ENCODE measurements around the gene PPT2. TPM values are rescaled to one million over a fixed set of nuclear protein-coding genes. Genes with fewer than 3 reads are reported as not detected.

PPT2 gene, protein sequence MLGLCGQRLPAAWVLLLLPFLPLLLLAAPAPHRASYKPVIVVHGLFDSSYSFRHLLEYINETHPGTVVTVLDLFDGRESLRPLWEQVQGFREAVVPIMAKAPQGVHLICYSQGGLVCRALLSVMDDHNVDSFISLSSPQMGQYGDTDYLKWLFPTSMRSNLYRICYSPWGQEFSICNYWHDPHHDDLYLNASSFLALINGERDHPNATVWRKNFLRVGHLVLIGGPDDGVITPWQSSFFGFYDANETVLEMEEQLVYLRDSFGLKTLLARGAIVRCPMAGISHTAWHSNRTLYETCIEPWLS
- total RNA-seq, result 37.6 TPM

DNA sequence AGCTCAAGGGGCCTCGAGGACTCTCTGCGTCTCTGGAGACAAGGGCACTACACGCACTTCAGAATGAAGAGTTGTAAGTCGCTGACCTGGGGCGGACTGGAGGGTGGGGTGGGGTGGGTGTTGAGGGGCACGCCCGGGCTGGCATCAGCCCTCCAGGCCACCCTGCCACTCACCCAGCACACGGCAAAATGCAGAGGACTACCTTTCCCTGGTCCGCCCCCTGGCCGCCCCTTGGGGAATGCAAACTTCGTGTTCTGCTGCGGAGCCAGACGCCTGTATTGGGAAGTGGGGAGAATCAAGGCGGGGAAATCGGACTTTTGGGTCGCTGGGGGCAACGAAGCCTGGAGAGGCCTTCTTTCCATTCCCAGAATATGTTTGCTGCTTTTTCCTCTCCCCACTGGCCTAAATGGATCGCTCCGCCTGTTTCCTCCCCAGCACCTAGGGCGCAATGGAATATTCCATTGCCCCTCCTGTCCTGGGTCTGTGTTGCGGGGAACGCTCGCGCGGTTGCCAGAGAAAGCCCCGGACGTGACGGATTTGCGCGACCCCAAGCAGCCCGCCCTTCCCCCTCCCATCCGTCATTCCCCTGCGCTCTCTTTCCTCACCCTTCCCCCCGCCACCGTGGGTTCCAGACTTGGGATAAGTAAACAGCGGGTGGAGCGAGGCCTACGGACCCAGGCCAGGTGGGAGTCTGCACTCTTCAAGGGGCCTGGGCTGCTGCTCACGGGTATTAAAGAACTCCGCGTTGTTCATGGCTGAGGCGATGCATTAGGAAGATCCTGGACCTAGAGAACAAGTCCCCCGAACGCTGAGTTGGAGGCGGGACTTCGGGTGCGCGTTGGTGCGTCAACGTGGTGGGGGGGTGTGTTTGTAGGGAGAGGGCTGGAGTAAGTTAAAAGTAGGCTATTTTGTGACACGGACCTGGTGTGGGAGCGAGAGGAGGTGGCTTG, at the start of gene PPT2:
TSS of gene PPT2 (plus strand) at position 578 of the 950 bp plus-strand sequence. CDS start 454 bp downstream, outside the sequence.
- DNase-seq, result peak; percentile 98

DNA sequence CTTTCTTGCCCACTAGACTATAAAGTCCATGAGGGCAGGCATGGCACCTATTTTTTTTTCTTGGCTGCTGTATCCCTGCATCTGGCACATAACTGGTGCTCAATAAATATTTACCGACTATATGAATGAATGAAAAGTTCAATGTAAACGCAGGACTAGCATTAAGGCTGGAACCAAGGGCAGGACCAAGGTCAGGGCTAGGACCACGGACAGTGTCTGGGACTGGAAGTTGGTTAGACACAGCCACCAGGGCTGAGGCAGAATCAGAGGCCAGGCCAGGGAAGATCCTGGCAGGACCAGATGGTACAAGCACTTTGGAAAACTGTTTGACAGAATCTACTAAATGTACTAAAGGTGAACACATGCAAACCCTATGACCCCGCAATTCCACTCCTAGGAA, 48.5 kb upstream of the PPT2 start:
- DNase-seq, result no peak

DNA sequence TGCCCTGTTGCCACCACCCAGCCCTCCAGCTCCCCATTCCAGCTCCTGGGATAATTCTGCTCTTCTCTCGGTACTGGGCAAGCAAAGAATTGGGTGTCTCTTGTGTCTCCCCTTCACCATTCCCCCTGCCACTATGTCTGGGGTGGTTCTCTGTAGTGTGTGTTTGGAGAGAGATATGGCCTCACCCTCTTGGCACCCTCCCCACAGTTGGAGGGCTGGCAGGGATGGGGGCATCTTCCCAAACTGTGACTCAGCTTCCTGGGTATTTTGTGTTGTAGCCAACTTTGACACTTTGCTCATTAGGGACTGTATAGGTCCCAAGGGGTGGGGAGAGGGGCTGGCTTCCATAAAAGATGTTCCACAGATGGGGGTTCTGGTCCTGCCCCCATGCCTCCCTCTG, 46.5 kb upstream of the PPT2 start:
- DNase-seq, result no peak

DNA sequence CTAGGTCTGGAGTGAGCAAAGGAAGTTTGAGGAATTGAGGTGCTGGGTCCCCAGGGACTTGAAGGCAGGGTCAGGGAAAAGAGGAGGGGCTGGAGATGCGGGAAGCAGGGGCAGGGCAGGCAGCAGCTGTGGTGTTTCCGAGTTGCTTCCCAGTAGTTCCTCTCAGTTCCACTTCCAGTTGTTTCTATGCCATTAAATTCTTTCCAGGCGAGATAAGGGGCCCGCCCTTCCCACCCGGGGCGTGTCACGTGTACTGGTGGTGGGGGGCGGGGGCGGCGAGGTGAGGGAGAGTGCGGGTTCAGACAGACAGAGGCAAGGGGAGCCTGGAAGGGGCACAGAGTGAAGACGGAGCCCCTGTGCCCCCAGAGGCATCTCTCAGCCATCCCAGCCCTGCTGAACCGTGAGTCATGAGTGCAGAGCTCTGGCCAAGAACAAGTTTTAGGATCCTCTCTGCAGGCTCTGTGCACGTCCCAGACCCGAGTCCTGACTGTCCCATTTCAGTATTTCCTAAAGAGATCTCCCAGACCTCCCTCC, 45.8 kb upstream of the PPT2 start:
- DNase-seq, result peak; percentile 86

DNA sequence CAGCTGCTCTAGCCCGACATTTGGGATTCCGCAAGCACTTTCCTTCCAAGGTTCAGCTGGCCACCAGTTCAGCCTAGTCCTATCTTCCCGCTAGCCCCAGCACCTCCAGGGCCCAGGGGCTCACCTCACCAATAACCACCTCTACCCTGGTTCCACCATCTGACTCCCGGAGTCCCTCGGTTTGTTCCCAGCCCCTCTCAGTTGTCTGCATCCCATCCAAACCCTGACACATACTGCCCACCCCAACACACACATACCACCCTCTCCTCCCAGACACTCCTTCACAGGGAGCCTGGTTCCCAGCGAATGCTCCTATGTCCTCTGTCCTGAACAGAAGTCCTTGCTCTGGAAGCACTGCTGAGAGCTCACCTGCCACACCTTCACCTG, 45.2 kb upstream of the PPT2 start:
- no peak for DNase-seq

DNA sequence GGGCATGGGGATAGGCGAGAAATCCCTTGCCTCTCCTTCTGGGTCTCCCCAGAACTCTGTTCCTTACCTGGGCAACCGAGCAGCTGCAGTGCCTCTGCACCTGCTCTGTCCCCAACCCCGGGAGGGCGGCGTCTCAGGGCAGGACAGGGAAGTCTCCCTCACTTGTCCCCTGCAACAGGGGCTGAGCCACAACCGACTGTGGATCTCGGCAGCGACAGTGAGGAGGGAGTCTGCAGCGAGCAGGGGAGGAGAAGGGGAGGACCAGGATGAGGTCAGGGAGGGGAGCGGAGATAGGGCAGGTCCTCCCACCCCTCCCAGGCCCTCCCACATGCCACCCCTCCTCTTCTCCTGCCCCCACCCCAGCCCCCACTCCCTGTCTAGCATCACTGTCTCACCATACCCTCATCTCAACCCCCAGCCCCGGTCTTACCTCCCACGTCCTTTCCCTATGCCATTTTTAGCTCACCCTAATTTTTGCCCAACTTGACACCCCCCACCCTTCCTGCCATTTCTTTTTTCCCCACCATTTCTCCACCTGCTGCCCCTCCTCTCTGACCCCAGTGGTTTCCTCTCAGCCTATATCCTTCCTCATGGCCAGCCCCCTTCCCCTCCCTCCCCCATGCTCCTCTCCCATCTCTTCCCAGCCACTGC, 44.7 kb upstream of the PPT2 start, which contains the start of gene TNXB:
TSS of gene TNXB (minus strand) at position 225 of the 651 bp plus-strand sequence. CDS start 11,140 bp downstream, outside the sequence.
- no peak for DNase-seq

DNA sequence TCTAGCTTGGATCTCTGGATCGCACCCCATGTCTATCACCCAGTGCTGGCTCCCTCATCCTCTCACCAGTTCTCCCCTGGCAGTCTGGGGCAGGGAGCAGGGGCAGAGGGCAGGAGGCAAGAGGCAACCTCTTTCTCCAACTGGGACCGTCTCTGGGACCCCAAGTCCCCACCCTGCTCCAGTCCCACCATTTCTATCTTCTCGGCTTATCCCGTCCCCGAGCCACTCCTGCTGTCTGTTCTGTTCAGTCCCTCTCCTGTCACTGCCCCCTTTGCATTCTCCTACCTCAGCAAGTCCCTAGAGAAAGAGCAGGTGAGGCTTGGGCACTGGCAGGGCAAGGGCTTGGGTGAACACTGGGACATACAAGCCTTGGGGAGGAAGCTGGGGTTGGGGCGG, 44.2 kb upstream of the PPT2 start:
- DNase-seq, result no peak

DNA sequence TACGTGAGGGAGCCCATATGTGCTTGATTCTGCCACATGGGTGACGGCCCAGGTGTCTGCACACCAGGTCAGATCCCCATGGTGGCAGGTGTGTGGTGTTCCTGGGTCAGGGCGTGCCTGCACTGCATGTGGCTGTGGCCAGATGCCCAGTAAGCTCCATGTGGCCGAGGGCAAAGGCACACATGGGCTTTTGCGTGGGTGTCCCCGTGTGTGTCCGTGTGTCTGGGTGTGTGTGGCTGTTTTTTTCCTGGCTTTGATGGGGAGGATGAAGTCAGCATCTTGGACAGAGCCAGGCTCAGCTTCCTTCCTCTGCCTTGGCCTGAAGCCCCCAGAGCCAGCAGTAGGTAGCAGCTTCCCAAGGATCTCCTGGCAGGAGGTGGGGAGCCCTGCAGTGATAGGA, 43.3 kb upstream of the PPT2 start:
- no peak for DNase-seq

DNA sequence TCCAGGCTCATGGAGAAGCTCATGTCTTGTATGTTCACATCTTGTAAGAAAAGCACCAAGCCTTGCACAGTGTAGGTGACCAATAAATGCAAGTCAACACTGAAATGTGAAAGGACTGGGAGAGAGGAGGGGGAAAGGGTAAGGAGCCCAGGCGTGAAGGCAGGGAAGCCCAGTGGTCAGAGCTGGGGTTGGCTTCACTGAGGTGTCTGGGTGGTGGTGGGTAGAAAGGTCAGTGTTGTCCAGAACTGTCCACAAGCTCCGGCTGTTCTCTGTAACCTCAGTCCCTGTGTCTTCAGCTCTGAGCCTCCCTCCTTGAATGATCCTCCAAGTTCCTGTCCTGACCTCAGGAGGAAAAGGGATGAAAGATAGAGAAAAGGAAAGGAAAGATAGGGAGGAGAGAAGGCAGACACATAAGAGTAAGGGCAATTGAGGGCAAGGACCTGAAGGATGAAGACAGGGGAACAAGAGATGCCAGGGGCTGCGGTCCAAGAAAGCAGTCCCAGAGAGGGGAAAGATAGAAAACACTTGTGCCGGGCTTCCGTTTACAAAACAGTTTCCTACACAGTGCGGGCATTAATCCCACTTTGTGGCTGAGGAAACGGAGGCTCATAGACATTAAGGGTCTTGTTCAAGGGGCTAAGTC, 42.4 kb upstream of the PPT2 start:
- DNase-seq, result peak; percentile 65

DNA sequence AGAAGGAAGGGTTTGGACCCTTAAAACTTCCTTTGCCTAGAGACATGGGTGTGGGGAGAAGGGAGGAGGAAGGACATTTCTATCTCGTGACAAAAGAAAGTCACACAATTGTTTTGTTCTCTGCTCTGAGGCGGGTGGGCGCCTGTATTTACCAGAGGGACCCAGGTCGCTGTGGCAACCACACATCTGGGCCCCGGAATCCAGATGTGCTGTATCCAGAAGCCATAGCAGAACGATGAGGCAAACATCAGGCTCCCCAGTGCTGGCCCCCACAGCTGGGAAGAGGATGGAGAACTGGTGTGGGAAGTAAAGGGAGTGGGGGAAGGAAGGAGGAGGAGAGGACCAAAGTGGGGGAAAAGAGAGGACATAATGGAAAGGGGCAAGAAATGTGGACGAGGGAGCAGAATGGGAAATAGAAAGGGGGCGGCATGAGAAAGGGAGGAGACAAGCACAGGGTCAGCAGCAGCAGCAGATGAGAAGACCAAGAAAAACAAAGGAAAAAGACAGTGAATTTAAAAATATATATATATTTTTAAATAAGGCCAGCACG, 41.4 kb upstream of the PPT2 start:
- DNase-seq, result peak; percentile 90

DNA sequence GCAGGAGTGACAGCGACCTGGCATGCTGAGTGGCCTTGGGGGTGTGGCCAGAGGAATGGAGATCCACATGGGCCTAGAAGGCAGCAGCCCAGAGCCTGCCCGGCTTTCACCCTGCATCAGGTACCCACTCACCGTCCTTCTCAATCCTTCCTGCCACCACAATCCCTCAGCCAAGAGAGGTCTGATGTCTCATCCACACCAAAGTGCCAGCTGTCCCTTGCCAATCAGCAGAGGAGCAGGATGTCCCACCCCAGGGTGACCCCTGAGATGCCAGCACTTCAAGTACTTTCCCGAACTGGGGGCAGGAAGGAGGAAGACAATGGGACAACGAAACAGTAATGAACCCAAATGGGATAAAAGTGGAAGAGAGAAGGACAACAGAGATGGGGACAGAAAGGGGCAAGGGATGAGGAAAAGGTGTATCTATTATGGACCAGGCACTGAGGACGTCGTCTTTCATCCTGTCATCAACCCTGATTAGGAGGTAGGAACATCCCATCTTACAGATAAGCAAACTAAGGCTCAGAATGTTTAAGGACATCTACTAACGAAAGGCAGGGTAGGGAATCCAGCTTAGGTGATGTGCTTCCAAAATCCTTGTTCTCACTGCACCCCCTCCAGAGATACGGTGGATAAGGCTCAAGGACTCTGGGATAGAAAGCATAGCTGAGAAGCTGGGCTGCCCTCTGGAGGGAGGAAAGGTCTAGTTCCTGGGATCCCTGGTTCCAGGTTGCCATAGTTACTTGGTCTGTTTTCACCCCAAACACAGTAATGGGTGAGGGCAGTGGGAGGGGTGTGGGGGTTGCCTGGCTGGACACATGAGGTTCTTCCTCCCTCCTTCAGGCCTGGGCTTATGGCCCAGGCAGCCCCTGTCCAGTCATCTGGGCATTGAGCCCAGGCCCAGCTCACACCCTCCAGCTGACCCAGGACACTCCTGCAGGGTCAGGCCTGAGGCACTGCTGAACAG, 40.3 kb upstream of the PPT2 start:
- DNase-seq, result peak; percentile 87

DNA sequence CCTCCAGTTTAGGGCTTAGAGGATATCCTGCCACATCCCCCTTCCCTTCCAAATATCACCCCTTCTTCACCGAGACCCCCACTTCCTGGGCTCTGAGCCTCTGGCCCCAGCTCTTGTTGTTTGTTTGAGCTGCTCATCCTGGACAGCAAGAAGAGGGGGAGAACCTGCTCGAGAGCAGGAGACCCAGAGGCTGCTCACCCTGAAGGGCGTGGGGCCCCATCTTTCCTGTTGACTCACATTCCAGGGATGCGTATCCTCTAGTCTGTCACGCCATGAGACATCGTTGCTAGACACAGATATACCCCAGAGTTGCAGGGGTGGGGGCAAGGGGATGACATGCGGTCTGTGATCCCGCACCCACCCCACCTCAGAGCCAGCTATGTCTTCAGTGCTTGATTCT, 39.1 kb upstream of the PPT2 start:
- peak; percentile 50 for DNase-seq

DNA sequence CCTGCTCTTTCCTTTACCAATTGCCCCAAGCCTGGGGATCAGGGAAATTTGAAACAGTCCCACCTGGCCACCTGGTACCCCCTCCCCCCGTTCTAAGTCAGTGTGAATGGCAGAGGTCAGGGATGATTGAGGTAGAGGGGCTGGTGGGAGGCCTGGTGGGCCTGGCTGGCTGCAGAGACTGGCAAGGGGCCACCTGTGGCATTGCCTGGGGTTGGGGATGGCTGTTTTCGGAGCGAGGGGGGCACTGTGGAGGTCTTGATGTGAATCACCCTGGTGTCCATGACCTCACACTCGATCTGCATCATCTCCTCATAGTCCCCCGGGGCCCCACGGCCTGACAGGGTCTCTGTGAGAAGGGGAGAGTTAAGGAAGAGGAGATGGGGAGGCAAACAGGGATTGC, 38.3 kb upstream of the PPT2 start:
- no peak for DNase-seq

DNA sequence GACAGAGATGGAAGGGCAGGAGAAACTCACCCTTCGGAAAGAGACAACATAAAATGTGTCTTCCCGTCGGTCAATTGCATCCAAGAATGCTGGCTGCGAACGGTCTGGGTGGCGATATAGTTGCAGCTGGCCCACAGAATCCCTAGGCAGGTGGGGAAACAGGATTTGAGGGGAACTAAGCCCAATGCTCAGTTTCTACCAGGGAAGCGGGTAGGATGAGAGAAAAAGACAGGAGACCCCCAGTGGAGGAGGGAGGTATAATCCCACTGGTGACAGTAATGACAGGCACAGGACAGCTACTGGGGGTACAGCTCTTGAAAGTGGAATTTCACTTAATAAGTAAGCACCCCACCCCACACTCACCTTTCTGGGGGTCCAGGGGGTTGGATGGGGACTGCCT, 37.3 kb upstream of the PPT2 start:
- no peak for DNase-seq

DNA sequence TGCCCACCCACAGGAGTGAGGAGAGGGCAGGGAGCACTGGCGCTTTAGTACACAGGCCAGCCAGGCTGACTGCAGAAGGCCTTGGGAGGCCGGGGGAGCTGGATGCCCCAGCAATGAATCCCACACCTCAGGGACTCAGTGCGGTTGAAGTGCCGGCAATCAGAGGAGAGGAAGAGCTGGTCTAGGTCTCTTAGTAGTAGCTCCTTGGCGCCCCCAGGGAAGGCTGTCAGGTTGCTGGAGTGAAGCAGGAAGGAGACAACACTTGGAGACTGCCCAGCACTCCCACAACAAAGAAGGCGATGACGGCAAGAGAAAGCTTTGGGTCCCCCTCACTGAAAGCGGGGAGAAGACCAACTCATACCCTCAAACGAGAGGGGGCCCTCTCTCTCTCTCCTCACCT, 36.5 kb upstream of the PPT2 start:
- DNase-seq, result no peak

DNA sequence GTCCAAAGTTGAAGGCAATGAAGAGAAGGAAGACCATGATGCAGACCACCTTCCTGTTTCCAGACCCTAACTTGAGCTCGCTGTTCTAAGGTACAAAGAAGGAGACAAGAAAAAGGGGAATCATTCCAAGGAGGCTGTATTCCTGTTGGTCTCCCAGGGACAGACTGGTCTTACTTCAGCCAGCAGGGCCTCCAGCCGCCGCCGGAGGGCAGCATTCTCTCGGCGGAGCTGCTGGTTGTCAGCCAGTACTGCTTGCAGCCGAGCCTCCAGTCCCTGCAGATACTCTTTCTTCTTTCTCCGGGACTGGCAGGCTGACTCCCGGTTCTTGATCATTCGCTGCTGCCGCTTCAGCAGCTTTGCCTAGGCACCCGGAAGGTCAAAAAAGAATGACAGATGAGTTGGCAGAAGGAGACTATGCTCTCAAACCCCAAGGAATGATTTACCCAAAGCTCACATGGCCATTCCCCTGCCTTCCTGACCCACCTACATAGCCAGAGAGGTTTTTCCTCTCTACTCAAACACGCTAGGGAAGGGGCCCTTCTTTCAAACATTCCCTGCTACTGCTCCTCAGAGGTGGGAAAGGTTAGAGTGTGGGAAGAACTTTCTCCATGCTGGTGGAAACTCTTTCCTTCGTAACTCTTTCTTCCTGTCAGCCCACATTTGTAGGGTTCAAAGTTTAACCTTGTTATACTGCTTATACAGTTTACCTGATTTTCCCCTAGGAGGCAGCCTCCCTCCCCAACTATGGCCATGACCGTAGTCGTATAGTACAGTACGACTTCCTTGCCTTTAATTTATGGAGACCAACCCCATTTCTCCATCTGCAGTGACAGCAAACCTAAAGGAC, 34.9 kb upstream of the PPT2 start:
- peak; percentile 91 for DNase-seq

DNA sequence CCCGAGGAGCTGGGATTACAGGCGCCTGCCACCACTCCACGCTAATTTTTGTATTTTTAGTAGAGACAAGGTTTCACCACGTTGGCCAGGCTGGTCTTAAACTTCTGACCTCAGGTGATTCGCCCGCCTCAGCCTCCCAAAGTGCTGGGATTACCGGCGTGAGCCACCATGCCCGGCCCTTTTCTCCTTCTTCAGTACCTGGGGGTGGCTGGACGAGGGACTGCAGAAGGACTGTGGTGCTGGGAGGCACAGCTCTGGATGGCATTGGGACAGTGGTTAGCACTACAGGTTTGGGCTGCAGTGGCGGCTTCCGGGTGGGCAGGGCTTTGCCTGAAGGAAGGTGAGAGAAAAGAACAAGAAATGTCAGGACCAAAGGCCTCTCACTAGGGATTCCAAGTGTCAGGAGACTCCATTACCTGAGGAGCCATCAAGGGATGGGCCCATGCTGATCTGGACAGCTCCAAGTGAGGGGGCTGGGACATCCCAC, 33.3 kb upstream of the PPT2 start:
- DNase-seq, result no peak

DNA sequence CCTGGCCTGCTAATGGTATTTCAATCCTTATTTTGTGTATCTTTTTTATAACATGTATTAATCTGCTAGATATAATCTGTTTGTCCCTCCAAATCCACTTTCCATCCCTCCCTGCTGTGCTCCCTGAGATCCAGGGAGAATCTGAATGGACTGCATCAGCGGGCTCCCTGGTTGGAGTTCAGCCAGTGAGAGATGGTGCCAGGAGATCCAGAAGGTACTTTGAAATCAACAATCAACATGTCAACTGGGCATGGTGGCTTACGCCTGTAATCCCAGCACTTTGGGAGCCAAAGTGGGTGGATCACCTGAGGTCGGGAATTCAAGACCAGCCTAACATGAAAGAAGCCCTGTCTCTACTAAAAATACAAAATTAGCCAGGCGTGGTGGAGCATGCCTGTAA, 30.3 kb upstream of the PPT2 start:
- no peak for DNase-seq

DNA sequence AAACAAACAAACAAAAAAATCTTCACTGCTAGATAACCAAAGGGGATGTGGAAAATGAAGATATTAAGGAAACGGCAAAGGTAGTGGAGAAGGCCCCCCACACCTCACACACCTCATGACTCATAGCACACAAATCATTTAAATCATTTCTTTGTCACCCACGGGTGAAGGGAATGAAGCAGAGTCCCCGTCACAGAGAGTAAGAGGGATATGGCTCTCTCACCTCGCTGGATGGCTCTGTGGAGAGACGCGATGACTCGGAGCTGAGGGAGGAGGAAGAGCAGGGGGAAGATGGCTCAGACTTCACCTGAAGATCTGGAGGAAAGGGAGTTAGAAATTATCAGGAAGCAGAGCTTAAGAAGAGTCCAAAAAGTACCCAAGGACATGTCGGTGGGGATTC, 27.1 kb upstream of the PPT2 start:
- DNase-seq, result no peak

DNA sequence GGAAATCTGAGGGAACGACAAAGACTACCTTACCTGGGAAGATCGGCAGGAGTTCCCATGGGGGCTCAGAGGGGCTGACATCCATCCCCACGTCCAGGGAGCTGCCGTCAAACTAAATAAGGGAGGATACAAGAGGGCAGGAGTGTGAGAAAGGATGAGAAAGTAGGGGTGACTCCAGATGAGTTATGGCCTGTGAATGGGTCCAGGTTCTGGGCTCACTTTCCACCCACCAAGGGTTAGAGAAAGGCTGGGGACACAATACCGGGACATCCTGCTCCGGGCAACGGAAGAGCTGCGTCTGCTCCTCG, 26.6 kb upstream of the PPT2 start:
- no peak for DNase-seq

Data from tongue (tissue), 2 donors.